Activated T-helper 17 cell treated with anti-CD3 and anti-CD28 coated beads, Interleukin-2, amount 50 U/mL, for 72 hours (primary cell): Measurements from ENCODE around the gene ACSS1. TPM values are rescaled to one million over a fixed set of nuclear protein-coding genes. Genes with fewer than 3 reads are reported as not detected.

Experiments
- ATAC-seq: fragments of 150-1000 bp; cut with Tn5 transposase; replicated peaks from 2 replicates; pipeline ENCODE4 v1.10.0; 2021; ENCODE audit warnings: mild to moderate bottlenecking, moderate library complexity
- H3K27ac Mint-ChIP-seq: one replicate; pipeline ENCODE4 v1.8.0; 2022; ENCODE audit warnings: mixed read lengths
- H3K27me3 Mint-ChIP-seq: one replicate; pipeline ENCODE4 v1.8.0; 2022; ENCODE audit warnings: mixed read lengths
- H3K36me3 Mint-ChIP-seq: one replicate; pipeline ENCODE4 v1.8.0; 2022; ENCODE audit warnings: low read depth, mild to moderate bottlenecking, mixed read lengths
- H3K4me1 Mint-ChIP-seq: one replicate; pipeline ENCODE4 v1.8.0; 2022; ENCODE audit warnings: mixed read lengths
- H3K4me3 Mint-ChIP-seq: one replicate; pipeline ENCODE4 v1.8.0; 2022; ENCODE audit warnings: mild to moderate bottlenecking, mixed read lengths
- H3K9me3 Mint-ChIP-seq: one replicate; pipeline ENCODE4 v1.8.0; 2022; ENCODE audit warnings: mixed read lengths
- total RNA-seq, 2 donors: library from RNA; stranded (reverse); gene quantifications; one replicate each; pipeline ENCODE4 v1.2.3, GENCODE V29; 2022

ACSS1 gene
- total RNA-seq, 2 donors from 2014 or later, result 8.4 to 23.3 TPM

- Mint-ChIP-seq H3K4me3 (no peak overlapping the region), H3K4me1 (peaks cover 10% of the 10 kb centered on the region), H3K27me3 (no peaks in the 10 kb centered on the region), H3K27ac (peak overlapping the region; percentile 49), H3K9me3 (no peaks in the 10 kb centered on the region), H3K36me3 (peaks cover 11% of the 10 kb centered on the region)
- no peak for ATAC-seq
These were observed 7.9 kb downstream of the ACSS1 start for GRCh38 chr20:25050082-25050481.

GRCh38 chr20:25049261-25050060 lies 8.5 kb downstream of the ACSS1 start:
- peaks cover 4% of the 10 kb centered on the region for H3K4me1 Mint-ChIP-seq
- ATAC-seq, result no peak
- no peak overlapping the region for H3K4me3 Mint-ChIP-seq
- H3K36me3 Mint-ChIP-seq, result peaks cover 11% of the 10 kb centered on the region
- peak overlapping the region; percentile 78 for H3K27ac Mint-ChIP-seq
- no peaks in the 10 kb centered on the region for H3K27me3 Mint-ChIP-seq
- no peaks in the 10 kb centered on the region for H3K9me3 Mint-ChIP-seq

- Mint-ChIP-seq H3K4me3 (no peak overlapping the region), H3K27ac (peak overlapping the region; percentile 78), H3K27me3 (no peaks in the 10 kb centered on the region), H3K36me3 (peaks cover 11% of the 10 kb centered on the region), H3K9me3 (no peaks in the 10 kb centered on the region), H3K4me1 (peaks cover 4% of the 10 kb centered on the region)
- ATAC-seq, result no peak
These were observed 9.4 kb downstream of the ACSS1 start for GRCh38 chr20:25048519-25048952.

- peaks cover 11% of the 10 kb centered on the region for H3K36me3 Mint-ChIP-seq
- H3K9me3 Mint-ChIP-seq, result no peaks in the 10 kb centered on the region
- ATAC-seq, result no peak
- no peak overlapping the region for H3K4me3 Mint-ChIP-seq
- H3K4me1 Mint-ChIP-seq, result peaks cover 9% of the 10 kb centered on the region
- H3K27me3 Mint-ChIP-seq, result no peaks in the 10 kb centered on the region
- H3K27ac Mint-ChIP-seq, result no peak overlapping the region
These were observed 10.2 kb downstream of the ACSS1 start for GRCh38 chr20:25047766-25048165.

GRCh38 chr20:25046736-25047666 lies 10.9 kb downstream of the ACSS1 start:
- no peak overlapping the region for H3K4me3 Mint-ChIP-seq

GRCh38 chr20:25046181-25046641 lies 11.7 kb downstream of the ACSS1 start:
- Mint-ChIP-seq H3K4me3 (no peak overlapping the region), H3K4me1 (peaks cover 7% of the 10 kb centered on the region), H3K36me3 (peaks cover 11% of the 10 kb centered on the region), H3K27ac (no peak overlapping the region), H3K27me3 (no peaks in the 10 kb centered on the region), H3K9me3 (no peaks in the 10 kb centered on the region)
- ATAC-seq, result no peak

More at GRCh38 chr20:25046736-25047666, 10.9 kb downstream of the ACSS1 start:
- H3K27me3 Mint-ChIP-seq, result no peaks in the 10 kb centered on the region
- ATAC-seq, result no peak
- peaks cover 7% of the 10 kb centered on the region for H3K4me1 Mint-ChIP-seq
- H3K27ac Mint-ChIP-seq, result no peak overlapping the region
- peaks cover 11% of the 10 kb centered on the region for H3K36me3 Mint-ChIP-seq
- no peaks in the 10 kb centered on the region for H3K9me3 Mint-ChIP-seq

- H3K27me3 Mint-ChIP-seq, result no peaks in the 10 kb centered on the region
- no peak for ATAC-seq
- H3K4me3 Mint-ChIP-seq, result no peak overlapping the region
- no peaks in the 10 kb centered on the region for H3K9me3 Mint-ChIP-seq
- H3K36me3 Mint-ChIP-seq, result peaks cover 11% of the 10 kb centered on the region
- H3K27ac Mint-ChIP-seq, result no peak overlapping the region
- peaks cover 7% of the 10 kb centered on the region for H3K4me1 Mint-ChIP-seq
These were observed 12.6 kb downstream of the ACSS1 start for GRCh38 chr20:25045343-25045712.

- no peak for ATAC-seq
- H3K27me3 Mint-ChIP-seq, result no peaks in the 10 kb centered on the region
- no peak overlapping the region for H3K4me3 Mint-ChIP-seq
- no peak overlapping the region for H3K27ac Mint-ChIP-seq
- H3K9me3 Mint-ChIP-seq, result no peaks in the 10 kb centered on the region
- peaks cover 7% of the 10 kb centered on the region for H3K4me1 Mint-ChIP-seq
- peaks cover 11% of the 10 kb centered on the region for H3K36me3 Mint-ChIP-seq
These were observed 13.1 kb downstream of the ACSS1 start for GRCh38 chr20:25044660-25045342.

GRCh38 chr20:25044261-25044560 lies 13.7 kb downstream of the ACSS1 start:
- no peak for ATAC-seq
- Mint-ChIP-seq H3K4me1 (peaks cover 7% of the 10 kb centered on the region), H3K27ac (peak overlapping the region; percentile 96), H3K36me3 (peaks cover 11% of the 10 kb centered on the region), H3K27me3 (no peaks in the 10 kb centered on the region), H3K9me3 (no peaks in the 10 kb centered on the region), H3K4me3 (no peak overlapping the region)

- H3K4me3 Mint-ChIP-seq, result peak overlapping the region; percentile 60
- H3K27ac Mint-ChIP-seq, result peak overlapping the region; percentile 96
- peaks cover 7% of the 10 kb centered on the region for H3K4me1 Mint-ChIP-seq
- peaks cover 11% of the 10 kb centered on the region for H3K36me3 Mint-ChIP-seq
- no peak for ATAC-seq
- H3K9me3 Mint-ChIP-seq, result no peaks in the 10 kb centered on the region
- H3K27me3 Mint-ChIP-seq, result no peaks in the 10 kb centered on the region
These were observed 14.3 kb downstream of the ACSS1 start for GRCh38 chr20:25043499-25044260.

- Mint-ChIP-seq H3K36me3 (peaks cover 11% of the 10 kb centered on the region), H3K27me3 (no peaks in the 10 kb centered on the region), H3K4me1 (peaks cover 11% of the 10 kb centered on the region), H3K27ac (peak overlapping the region; percentile 96), H3K4me3 (peak overlapping the region; percentile 60), H3K9me3 (no peaks in the 10 kb centered on the region)
- ATAC-seq, result peak; percentile 90
These were observed 15.1 kb downstream of the ACSS1 start for GRCh38 chr20:25042531-25043498.

GRCh38 chr20:25041813-25042530 lies 16.0 kb downstream of the ACSS1 start:
- no peaks in the 10 kb centered on the region for H3K27me3 Mint-ChIP-seq
- peak overlapping the region; percentile 96 for H3K27ac Mint-ChIP-seq
- no peak for ATAC-seq
- H3K4me3 Mint-ChIP-seq, result no peak overlapping the region
- H3K9me3 Mint-ChIP-seq, result no peaks in the 10 kb centered on the region
- H3K4me1 Mint-ChIP-seq, result peaks cover 12% of the 10 kb centered on the region
- H3K36me3 Mint-ChIP-seq, result peaks cover 7% of the 10 kb centered on the region
